B cell (primary cell): ENCODE measurements around the gene ARID3A. TPM values are rescaled to one million over a fixed set of nuclear protein-coding genes. Genes with fewer than 3 reads are reported as not detected.

Experiments
- ATAC-seq: fragments of 200-7000 bp; cut with Tn5 transposase; one replicate; pipeline ENCODE4 v1.10.0; 2021; ENCODE audit warnings: low read depth, mild to moderate bottlenecking, moderate number of reproducible peaks, moderate library complexity
- CTCF ChIA-PET: fragments of 350-600 bp; sonication (Branson Sonifier 250); formaldehyde crosslinking; loops from one replicate; lab custom pipeline; 2021; ENCODE audit warnings: antibody characterized with exemption, inconsistent platforms; lab: Charles Lee
- POLR2A ChIA-PET: fragments of 350-600 bp; sonication (Branson Sonifier 250); formaldehyde crosslinking; loops from one replicate; lab custom pipeline; 2021; ENCODE audit warnings: antibody characterized with exemption; lab: Charles Lee
- DNase-seq: peaks from one replicate; pipeline ENCODE4 v3.0.0; 2013
- H2AFZ ChIP-seq: 2 replicates; pipeline ENCODE4 v1.6.1; 2012; ENCODE audit warnings: mild to moderate bottlenecking, low read depth, low read length; ENCODE audit not compliant: insufficient read depth, poor library complexity, severe bottlenecking
- H3K27ac ChIP-seq, 2 donors: 1 replicate in 1 of 2; 2 replicates in 1 of 2; pipeline ENCODE4 v1.5.1; 2012 to 2013; ENCODE audit warnings: low read length in 2 of 2, mild to moderate bottlenecking in 2 of 2, moderate library complexity in 1 of 2
- H3K27me3 ChIP-seq, 4 experiments: fragments of 200-600 bp in 1 of 4; sonication (generic) in 1 of 4; replicated peaks in 1 of 4; 1 replicate in 2 of 4; 2 replicates in 2 of 4; pipeline versions ENCODE4 v1.6.1 to v1.7.0; 2013 to 2016; ENCODE audit warnings: low read length in 3 of 4, mild to moderate bottlenecking in 2 of 4, mixed read lengths in 1 of 4, moderate library complexity in 1 of 4; ENCODE audit not compliant: insufficient read depth in 4 of 4, control insufficient read depth in 3 of 4; ENCODE audit errors: control extremely low read depth in 1 of 4
- H3K36me3 ChIP-seq, 2 experiments: replicated peaks in 1 of 2; 1 replicate in 1 of 2; 2 replicates in 1 of 2; pipeline versions ENCODE4 v1.6.1 to v1.7.1; 2013; ENCODE audit warnings: low read length in 1 of 2; ENCODE audit not compliant: insufficient read depth in 2 of 2, control insufficient read depth in 1 of 2; ENCODE audit errors: control extremely low read depth in 1 of 2, extremely low read depth in 1 of 2
- H3K4me1 ChIP-seq, 2 donors: fragments of 200-600 bp in 1 of 2; sonication (generic) in 1 of 2; 1 replicate in 1 of 2; 2 replicates in 1 of 2; pipeline versions ENCODE4 v1.5.1 to v1.6.1; 2013 to 2017; ENCODE audit warnings: low read length in 2 of 2; ENCODE audit not compliant: control insufficient read depth in 2 of 2, insufficient read depth in 2 of 2
- H3K4me2 ChIP-seq: replicated peaks from 2 replicates; pipeline ENCODE3; 2012; ENCODE audit warnings: mild to moderate bottlenecking, low read depth, low read length; ENCODE audit not compliant: poor library complexity, severe bottlenecking
- H3K4me3 ChIP-seq, 5 experiments: fragments of 200-600 bp in 1 of 5; sonication (generic) in 1 of 5; 1 replicate in 3 of 5; 2 replicates in 2 of 5; pipeline versions ENCODE4 v1.5.1 to v1.7.0; 2011 to 2016; ENCODE audit warnings: low read length in 4 of 5, mild to moderate bottlenecking in 4 of 5, low read depth in 2 of 5, control low read depth in 1 of 5, moderate library complexity in 1 of 5; ENCODE audit not compliant: insufficient read depth in 1 of 5; ENCODE audit errors: control extremely low read depth in 1 of 5, extremely low read depth in 1 of 5
- H3K79me2 ChIP-seq: fragments of 200-600 bp; sonication (generic); one replicate; pipeline ENCODE4 v1.6.0; 2016; ENCODE audit warnings: low read length; ENCODE audit not compliant: control insufficient read depth, insufficient read depth
- H3K9ac ChIP-seq: fragments of 200-600 bp; sonication (generic); 2 replicates; pipeline ENCODE4 v1.6.1; 2017; ENCODE audit warnings: mild to moderate bottlenecking, low read length, moderate library complexity
- H3K9me3 ChIP-seq, 3 donors: one replicate each; pipeline versions ENCODE4 v1.6.1 to v1.7.1; 2013; ENCODE audit warnings: low read length in 2 of 3; ENCODE audit not compliant: control insufficient read depth in 2 of 3, insufficient read depth in 1 of 3; ENCODE audit errors: control extremely low read depth in 1 of 3
- H4K20me1 ChIP-seq: 2 replicates; pipeline ENCODE4 v1.6.0; 2012; ENCODE audit warnings: mild to moderate bottlenecking, low read length; ENCODE audit not compliant: insufficient read depth, control insufficient read depth, poor library complexity, severe bottlenecking
- H3K27ac Mint-ChIP-seq: one replicate; pipeline ENCODE4 v1.8.0; 2021; ENCODE audit warnings: mixed read lengths
- H3K27me3 Mint-ChIP-seq: one replicate; pipeline ENCODE4 v1.8.0; 2021; ENCODE audit warnings: mixed read lengths
- H3K4me1 Mint-ChIP-seq: one replicate; pipeline ENCODE4 v1.8.0; 2021; ENCODE audit warnings: mixed read lengths
- H3K4me3 Mint-ChIP-seq: one replicate; pipeline ENCODE4 v1.8.0; 2021; ENCODE audit warnings: mixed read lengths
- H3K9me3 Mint-ChIP-seq: one replicate; pipeline ENCODE4 v1.8.0; 2022; ENCODE audit warnings: mixed read lengths; ENCODE audit not compliant: insufficient read depth
- CTCF ChIP-seq: fragments of 200-600 bp; IDR thresholded peaks from one replicate; pipeline ENCODE4 v1.8.0; 2022; ENCODE audit warnings: antibody characterized with exemption, mild to moderate bottlenecking
- EZH2 ChIP-seq: IDR thresholded peaks from 2 replicates; pipeline ENCODE4 v1.6.1; 2012; ENCODE audit warnings: borderline replicate concordance, low read depth, mild to moderate bottlenecking, moderate library complexity, low read length; ENCODE audit not compliant: insufficient read depth, poor library complexity, severe bottlenecking
- WGBS: methylation state at CpG from one replicate; pipeline ENCODE4 v1.1.5; 2013; ENCODE audit warnings: missing lambda C conversion rate; ENCODE audit not compliant: insufficient coverage; 5-methylcytosine and 5-hydroxymethylcytosine counted together
- intact Hi-C: fragments of 100-400 bp; cut with micrococcal nuclease; formaldehyde crosslinking; loops from one replicate; pipeline ENCODE4 v1.10.0; 2022
- polyA plus RNA-seq: library from polyadenylated mRNA; depleted of rRNA; stranded (reverse); fragments of >200 nt; gene quantifications from 2 replicates; pipeline ENCODE4 v1.2.3, GENCODE V29; 2012
- total RNA-seq, 2 donors: library from RNA; stranded (reverse); fragments of 120-200 nt in 1 of 2; gene quantifications; 1 replicate in 1 of 2; 2 replicates in 1 of 2; pipeline versions ENCODE4 v1.2.3 to v1.2.4, GENCODE V29; 2013 to 2022

Gene ARID3A
- total and polyA plus RNA-seq, 2 donors (not counting 1 experiment from before 2014, with no cell fraction given), result 22.9 to 60.5 TPM

GRCh38 chr19:919199-920050, 6.4 kb upstream of the ARID3A start:
- 2% methylated on average over 68 of the region's 68 CpGs for WGBS
- Mint-ChIP-seq H3K27ac (peak overlapping the region; percentile 65), H3K27me3 (peaks cover 3% of the 10 kb centered on the region), H3K9me3 (no peaks in the 10 kb centered on the region), H3K4me1 (peaks cover 34% of the 10 kb centered on the region), H3K4me3 (peak overlapping the region; percentile 77)
- Histone ChIP-seq H3K27me3 (peaks cover 0 to 35% (median 4%) of the 10 kb centered on the region in 4 experiments), H3K9ac (peak overlapping the region; percentile 57), H3K27ac (peak overlapping the region in 1 of 2 donors; percentile 27), H3K4me1 (peaks cover 46 to 53% of the 10 kb centered on the region in 2 donors), H3K36me3 (no peaks in the 10 kb centered on the region), H3K4me2 (peak overlapping the region; percentile 93), H2AFZ (peak overlapping the region; percentile 77), H3K4me3 (peak overlapping the region in 4 of 5 experiments; percentile 40 to 70 (median 54)), H3K79me2 (peaks cover 13% of the 10 kb centered on the region), H3K9me3 (peaks cover 0 to 4% (median 0%) of the 10 kb centered on the region in 3 donors), H4K20me1 (peaks cover 4% of the 10 kb centered on the region)
- POLR2A ChIA-PET, result interaction anchor here (0.5 to 3.6 kb wide), 10 partner anchors 10 to 414 kb away, joined by 3 to 22 read pairs (median 6); partner anchors contain the start of genes MED16, RNU6-9 and WDR18
- ATAC-seq, result peak; percentile 25
- CTCF ChIA-PET, result interaction anchor here (0.5 to 7.9 kb wide), 14 partner anchors 10 to 325 kb away, joined by 3 to 143 read pairs (median 4); partner anchors contain the start of genes CFD, MED16, RNU6-9 and WDR18
- intact Hi-C loops, result loop anchor here (2.0 to 10.0 kb wide), 4 partner anchors 145 to 321 kb away; partner anchors contain the start of genes ARHGAP45, ATP5F1D and RNF126
- peak; percentile 84 for DNase-seq
- no peak for TF ChIP-seq CTCF
- no peak for TF ChIP-seq EZH2
